HepG2 (cell line): ENCODE data around the gene PGP. TPM values are rescaled to one million over a fixed set of nuclear protein-coding genes. Genes with fewer than 3 reads are reported as not detected.

Experiments used
- ATAC-seq: fragments of 200-7000 bp; cut with Tn5 transposase; 3 replicates; pipeline ENCODE4 v1.9.1; 2020; ENCODE audit warnings: mild to moderate bottlenecking, moderate library complexity
- BruUV-seq: library from RNA; stranded (reverse); fragments of 400-500 nt; replicated peaks from 2 replicates; lab custom pipeline; 2021; lab: Mats Ljungman, UMichigan
- CTCF ChIA-PET: fragments of 300-600 bp; formaldehyde crosslinking; extraction: SDS; loops from one replicate; lab custom pipeline; 2021; ENCODE audit warnings: low total read pairs, inconsistent platforms, low intra/inter-chr PET ratio; lab: Yijun Ruan, JAX
- POLR2A ChIA-PET: fragments of 350-600 bp; sonication (Branson Sonifier 250); formaldehyde crosslinking; loops from one replicate; lab custom pipeline; 2020; ENCODE audit warnings: antibody characterized with exemption, inconsistent platforms; lab: Yijun Ruan, JAX
- DNase-seq: peaks from one replicate; pipeline ENCODE4 v3.0.0-alpha.2; 2015; ENCODE audit warnings: low spot score
- FAIRE-seq: peaks from 3 replicates; lab custom pipeline; 2011; peaks lifted over from hg19 to GRCh38; lab: Jason Lieb, UNC
- H2AFZ ChIP-seq: one replicate; pipeline ENCODE4 v1.6.1; 2011; ENCODE audit warnings: low read length, inconsistent platforms
- H3K27ac ChIP-seq: fragments of 300-600 bp; 3 replicates; pipeline ENCODE4 v1.8.0; 2011; ENCODE audit warnings: mixed run types, mild to moderate bottlenecking, mixed read lengths, low read length, inconsistent platforms; ENCODE audit not compliant: insufficient read depth; ENCODE audit errors: extremely low read length
- H3K27me3 ChIP-seq, 2 experiments: fragments of 200-600 bp in 1 of 2; 2 replicates in 1 of 2; 3 replicates in 1 of 2; pipeline versions ENCODE4 v1.6.0 to v1.8.0; 2011; ENCODE audit warnings: low read length in 2 of 2, mild to moderate bottlenecking in 2 of 2, moderate library complexity in 2 of 2, inconsistent platforms in 1 of 2; ENCODE audit not compliant: insufficient read depth in 2 of 2, control insufficient read depth in 1 of 2
- H3K36me3 ChIP-seq, 2 experiments: fragments of 200-600 bp in 1 of 2; replicated peaks in 1 of 2; 2 replicates in 1 of 2; 3 replicates in 1 of 2; pipeline versions ENCODE4 v1.5.1 to v1.8.0; 2011; ENCODE audit warnings: low read length in 2 of 2, inconsistent platforms in 1 of 2; ENCODE audit not compliant: insufficient read depth in 2 of 2, control insufficient read depth in 1 of 2
- H3K4me1 ChIP-seq: 2 replicates; pipeline ENCODE4 v1.5.1; 2012; ENCODE audit warnings: low read length, inconsistent platforms; ENCODE audit not compliant: insufficient read depth
- H3K4me2 ChIP-seq: 2 replicates; pipeline ENCODE4 v1.6.0; 2011; ENCODE audit warnings: low read depth, low read length, inconsistent platforms
- H3K4me3 ChIP-seq, 3 experiments: fragments of 200-600 bp in 1 of 3; sonication (generic), shearing (Covaris generic) in 1 of 3; replicated peaks in 1 of 3; 2 replicates each; pipeline ENCODE4 v1.5.1; 2011 to 2016; ENCODE audit warnings: low read length in 3 of 3, inconsistent platforms in 2 of 3, low read depth in 2 of 3, mild to moderate bottlenecking in 2 of 3, control low read depth in 1 of 3, mixed read lengths in 1 of 3; ENCODE audit not compliant: insufficient read depth in 1 of 3
- H3K79me2 ChIP-seq: one replicate; pipeline ENCODE4 v1.6.1; 2011; ENCODE audit warnings: low read length, inconsistent platforms; ENCODE audit not compliant: insufficient read depth
- H3K9ac ChIP-seq: 2 replicates; pipeline ENCODE4 v1.6.0; 2011; ENCODE audit warnings: mild to moderate bottlenecking, low read depth, low read length, inconsistent platforms; ENCODE audit not compliant: insufficient read depth
- H3K9me3 ChIP-seq: 2 replicates; pipeline ENCODE4 v1.5.1; 2012; ENCODE audit warnings: mild to moderate bottlenecking, low read length
- H4K20me1 ChIP-seq: 2 replicates; pipeline ENCODE4 v1.6.0; 2011; ENCODE audit warnings: inconsistent platforms, mild to moderate bottlenecking, low read length, moderate library complexity; ENCODE audit not compliant: insufficient read depth
- AGO2 ChIP-seq: fragments of 200-400 bp; formaldehyde crosslinking; optimal IDR thresholded peaks from 2 replicates; pipeline ENCODE3; 2017; ENCODE audit warnings: mild to moderate bottlenecking, low read depth, low read length, moderate library complexity
- EP300 ChIP-seq, 3 experiments: sonication (generic) in 1 of 3; formaldehyde crosslinking in 1 of 3; IDR thresholded peaks; 2 replicates each; pipeline versions ENCODE4 v1.5.1 to v1.6.1; 2011 to 2020; ENCODE audit warnings: low read depth in 2 of 3, low read length in 2 of 3, borderline replicate concordance in 1 of 3, improper control_type of control experiment in 1 of 3, mild to moderate bottlenecking in 1 of 3, missing genetic modification reagents in 1 of 3, moderate library complexity in 1 of 3
- RBFOX2 ChIP-seq: fragments of 200-400 bp; formaldehyde crosslinking; IDR thresholded peaks from 2 replicates; pipeline ENCODE4 v1.6.1; 2017; ENCODE audit warnings: low read depth, mild to moderate bottlenecking, low read length
- ZNF275 ChIP-seq: sonication (generic); formaldehyde crosslinking; IDR thresholded peaks from 2 replicates; pipeline ENCODE4 v1.8.0; 2022; ENCODE audit warnings: missing genetic modification reagents, mild to moderate bottlenecking, inconsistent platforms, borderline replicate concordance
- WGBS: methylation state at CpG from one replicate; pipeline ENCODE4 v1.1.6; 2017; ENCODE audit warnings: low lambda C conversion rate; 5-methylcytosine and 5-hydroxymethylcytosine counted together
- in situ Hi-C: cut with HindIII; loops from 2 replicates; pipeline ENCODE4 v1.10.0; 2017; ENCODE audit warnings: low pct_unique_long_range_greater_than_20kb; ENCODE audit not compliant: extremely low pct_ligation_motif_present
- intact Hi-C: fragments of 100-400 bp; cut with micrococcal nuclease; formaldehyde crosslinking; loops from one replicate; pipeline ENCODE4 v1.10.0; 2022; ENCODE audit not compliant: unreplicated experiment
- polyA plus RNA-seq, 8 experiments: library from polyadenylated mRNA; depleted of rRNA in 3 of 8; stranded (reverse) in 7 of 8; unstranded in 1 of 8; fragments of >200 nt; fragmentation: Illumina TruSeq in 4 of 8; extraction: Trizol in 4 of 8; gene quantifications; 2 replicates each; pipeline versions ENCODE4 v1.2.1 to v1.2.3, GENCODE V29; 2011 to 2016; ENCODE audit warnings: low read depth in 4 of 8, missing spikeins in 1 of 8, mixed read lengths in 1 of 8; ENCODE audit not compliant: insufficient read depth in 1 of 8
- total RNA-seq, 5 experiments: library from RNA; depleted of rRNA; stranded (reverse); fragments of >200 nt; fragmentation: Illumina TruSeq; extraction: Trizol; gene quantifications; 2 replicates each; pipeline ENCODE4 v1.2.3, GENCODE V29; 2016; ENCODE audit warnings: low read depth in 1 of 5

PGP gene
- total and polyA plus RNA-seq, 2 of the 13 experiments (the other 11 are each of a cell fraction or from before 2014, with no cell fraction given), result 7.3 to 18.3 TPM

- H3K9ac ChIP-seq, result no peak overlapping the region
- H2AFZ ChIP-seq, result no peak overlapping the region
- intact Hi-C loops (no loop called here), in situ Hi-C loops (no loop called here)
- H3K27me3 ChIP-seq, result no peaks in the 10 kb centered on the region
- ATAC-seq (no peak), DNase-seq (no peak), FAIRE-seq (no peak)
- H3K4me2 ChIP-seq, result no peak overlapping the region
- POLR2A ChIA-PET, result no interaction called here
- WGBS, result 93% methylated on average over 6 of the region's 28 CpGs
- CTCF ChIA-PET, result no interaction called here
- H3K27ac ChIP-seq, result no peak overlapping the region
- H3K36me3 ChIP-seq, result peaks cover 22 to 39% of the 10 kb centered on the region in 2 experiments; a peak in 4 of 5 replicates
- H3K4me1 ChIP-seq, result peaks cover 16% of the 10 kb centered on the region
- no peaks in the 10 kb centered on the region for H3K9me3 ChIP-seq
- TF ChIP-seq ZNF275 (CRISPR knock-in tag) (no peak), AGO2 (peak; percentile 61)
- no peak overlapping the region for H3K4me3 ChIP-seq
- H3K79me2 ChIP-seq, result no peaks in the 10 kb centered on the region
- BruUV-seq, result no TSS peak
- H4K20me1 ChIP-seq, result 0 out of 2 replicates have a peak, but pooled peaks cover 2% of the 10 kb centered on the region
Observed at GRCh38 chr16:2233046-2233775, 18.6 kb upstream of the PGP start.

- Histone ChIP-seq H3K9me3 (no peaks in the 10 kb centered on the region), H2AFZ (no peak overlapping the region), H3K9ac (no peak overlapping the region), H4K20me1 (no peaks in the 10 kb centered on the region), H3K27me3 (no peaks in the 10 kb centered on the region), H3K27ac (no peak overlapping the region), H3K79me2 (no peaks in the 10 kb centered on the region), H3K4me1 (peaks cover 7% of the 10 kb centered on the region; the same call in 1 of the 2 replicates), H3K4me2 (no peak overlapping the region), H3K4me3 (no peak overlapping the region), H3K36me3 (peaks cover 23 to 43% of the 10 kb centered on the region in 2 experiments; a peak in 4 of 5 replicates)
- FAIRE-seq, result no peak
- intact Hi-C loops, result no loop called here
- BruUV-seq, result no TSS peak
- no peak for DNase-seq
- ChIA-PET POLR2A (no interaction called here), CTCF (no interaction called here)
- TF ChIP-seq RBFOX2, result peak; percentile 46; the same call in 1 of the 2 replicates
- TF ChIP-seq AGO2, result peak; percentile 76
- TF ChIP-seq EP300 (IDR thresholded peaks at IDR 0.05; ENCODE audit: low read depth in 2 of 2, low read length in 2 of 2), result no peak
- no peak for TF ChIP-seq EP300 (CRISPR knock-in tag; IDR thresholded peaks at IDR 0.05; ENCODE audit: borderline replicate concordance)
- ATAC-seq, result no peak
- 93% methylated on average over 19 of the region's 41 CpGs for WGBS
- in situ Hi-C loops, result no loop called here
Observed at GRCh38 chr16:2232094-2232990, 17.7 kb upstream of the PGP start.
